Astrocyte of the cerebellum (primary cell): ENCODE data around the gene ISG15.

Experiments
- DNase-seq: peaks from one replicate; pipeline ENCODE4 v3.0.0-alpha.2; 2011; ENCODE audit warnings: low read depth
- H3K4me3 ChIP-seq: 2 replicates; pipeline ENCODE4 v1.5.1; 2011; ENCODE audit warnings: mild to moderate bottlenecking, low read depth, low read length, moderate library complexity
- in situ Hi-C: cut with HindIII; loops from 2 replicates; pipeline ENCODE4 v1.10.0; 2017; ENCODE audit warnings: low sequenced_read_pairs
- TF ChIP-seq, protein P1 (sequence below): IDR thresholded peaks from 2 replicates; pipeline ENCODE4 v1.5.1; 2012; ENCODE audit warnings: low read length, low read depth, moderate library complexity, mild to moderate bottlenecking; ENCODE audit errors: missing control alignments

ISG15 gene

DNA sequence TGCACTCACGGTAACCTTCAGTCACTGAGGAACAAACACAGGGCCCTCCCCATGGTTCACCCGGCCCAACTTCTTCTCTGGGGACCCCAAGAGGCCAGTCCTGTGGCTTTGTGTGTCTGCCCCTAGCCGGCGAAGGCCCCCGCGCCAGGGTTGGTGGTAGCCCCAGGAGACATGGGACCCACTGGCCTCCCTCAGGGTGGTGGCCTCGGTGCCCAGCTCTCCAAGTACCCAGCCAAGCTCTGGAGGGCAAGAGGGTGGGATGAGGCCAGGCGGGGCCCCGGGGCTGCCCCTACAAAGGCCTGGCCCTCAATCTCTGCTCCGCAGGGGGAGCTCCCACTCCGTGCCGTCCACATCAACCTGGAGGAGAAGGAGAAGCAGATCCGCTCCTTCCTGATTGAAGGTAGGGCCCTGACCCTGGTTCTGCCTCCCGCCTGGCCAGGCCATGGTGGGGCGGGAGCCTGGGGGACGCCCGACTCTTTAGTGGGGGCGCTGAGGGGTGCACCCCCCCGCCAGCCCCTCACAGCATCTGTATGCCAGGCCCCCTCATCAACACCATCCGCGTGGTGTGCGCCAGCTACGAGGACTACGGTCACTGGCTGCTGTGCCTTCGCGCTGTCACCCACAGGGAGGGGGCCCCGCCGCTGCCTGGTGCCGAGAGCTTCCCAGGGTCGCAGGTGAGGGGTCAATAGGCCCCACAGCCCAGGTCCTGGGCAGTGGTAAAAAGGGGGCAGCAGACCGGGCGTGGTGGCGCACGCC lies 41.4 kb upstream of the ISG15 start:
- H3K4me3 ChIP-seq = no peak overlapping the region
- in situ Hi-C loops = no loop called here
- DNase-seq = no peak
- TF ChIP-seq, protein P1, sequence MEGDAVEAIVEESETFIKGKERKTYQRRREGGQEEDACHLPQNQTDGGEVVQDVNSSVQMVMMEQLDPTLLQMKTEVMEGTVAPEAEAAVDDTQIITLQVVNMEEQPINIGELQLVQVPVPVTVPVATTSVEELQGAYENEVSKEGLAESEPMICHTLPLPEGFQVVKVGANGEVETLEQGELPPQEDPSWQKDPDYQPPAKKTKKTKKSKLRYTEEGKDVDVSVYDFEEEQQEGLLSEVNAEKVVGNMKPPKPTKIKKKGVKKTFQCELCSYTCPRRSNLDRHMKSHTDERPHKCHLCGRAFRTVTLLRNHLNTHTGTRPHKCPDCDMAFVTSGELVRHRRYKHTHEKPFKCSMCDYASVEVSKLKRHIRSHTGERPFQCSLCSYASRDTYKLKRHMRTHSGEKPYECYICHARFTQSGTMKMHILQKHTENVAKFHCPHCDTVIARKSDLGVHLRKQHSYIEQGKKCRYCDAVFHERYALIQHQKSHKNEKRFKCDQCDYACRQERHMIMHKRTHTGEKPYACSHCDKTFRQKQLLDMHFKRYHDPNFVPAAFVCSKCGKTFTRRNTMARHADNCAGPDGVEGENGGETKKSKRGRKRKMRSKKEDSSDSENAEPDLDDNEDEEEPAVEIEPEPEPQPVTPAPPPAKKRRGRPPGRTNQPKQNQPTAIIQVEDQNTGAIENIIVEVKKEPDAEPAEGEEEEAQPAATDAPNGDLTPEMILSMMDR = no peak

DNA sequence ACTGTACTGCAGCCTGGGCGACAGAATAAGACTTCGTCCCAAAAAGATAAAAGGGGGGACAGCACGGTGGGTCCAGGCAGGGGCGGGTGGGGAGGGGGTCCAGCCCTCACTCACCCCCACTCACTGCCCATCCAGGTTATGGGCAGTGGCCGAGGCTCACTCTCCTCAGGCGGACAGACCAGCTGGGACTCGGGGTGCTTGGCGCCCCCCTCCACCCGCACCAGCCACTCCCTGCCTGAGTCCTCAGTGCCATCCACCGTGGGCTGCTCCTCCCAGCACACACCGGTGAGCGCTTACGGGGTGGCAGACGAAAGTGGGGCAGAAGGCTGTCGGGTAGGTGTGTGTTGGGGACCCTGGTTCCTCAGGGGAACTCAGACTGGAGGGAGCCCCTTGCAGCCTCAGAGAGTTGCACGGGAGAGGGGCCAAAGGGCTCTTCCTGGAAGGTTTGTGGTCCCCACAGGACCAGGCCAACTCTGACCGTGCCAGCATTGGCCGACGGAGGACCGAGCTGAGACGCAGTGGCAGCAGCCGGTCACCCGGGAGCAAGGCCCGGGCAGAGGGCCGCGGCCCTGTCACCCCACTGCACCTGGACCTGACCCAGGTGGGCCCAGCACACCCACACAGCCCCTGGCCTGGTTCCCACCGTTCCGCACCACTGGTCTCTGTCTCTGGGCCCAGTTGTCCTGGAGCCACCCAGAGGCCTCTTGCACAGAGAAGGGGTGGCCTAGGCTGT lies 40.4 kb upstream of the ISG15 start:
- in situ Hi-C loops = no loop called here
- DNase-seq = no peak
- H3K4me3 ChIP-seq = no peak overlapping the region
- TF ChIP-seq, protein P1 = no peak

DNA sequence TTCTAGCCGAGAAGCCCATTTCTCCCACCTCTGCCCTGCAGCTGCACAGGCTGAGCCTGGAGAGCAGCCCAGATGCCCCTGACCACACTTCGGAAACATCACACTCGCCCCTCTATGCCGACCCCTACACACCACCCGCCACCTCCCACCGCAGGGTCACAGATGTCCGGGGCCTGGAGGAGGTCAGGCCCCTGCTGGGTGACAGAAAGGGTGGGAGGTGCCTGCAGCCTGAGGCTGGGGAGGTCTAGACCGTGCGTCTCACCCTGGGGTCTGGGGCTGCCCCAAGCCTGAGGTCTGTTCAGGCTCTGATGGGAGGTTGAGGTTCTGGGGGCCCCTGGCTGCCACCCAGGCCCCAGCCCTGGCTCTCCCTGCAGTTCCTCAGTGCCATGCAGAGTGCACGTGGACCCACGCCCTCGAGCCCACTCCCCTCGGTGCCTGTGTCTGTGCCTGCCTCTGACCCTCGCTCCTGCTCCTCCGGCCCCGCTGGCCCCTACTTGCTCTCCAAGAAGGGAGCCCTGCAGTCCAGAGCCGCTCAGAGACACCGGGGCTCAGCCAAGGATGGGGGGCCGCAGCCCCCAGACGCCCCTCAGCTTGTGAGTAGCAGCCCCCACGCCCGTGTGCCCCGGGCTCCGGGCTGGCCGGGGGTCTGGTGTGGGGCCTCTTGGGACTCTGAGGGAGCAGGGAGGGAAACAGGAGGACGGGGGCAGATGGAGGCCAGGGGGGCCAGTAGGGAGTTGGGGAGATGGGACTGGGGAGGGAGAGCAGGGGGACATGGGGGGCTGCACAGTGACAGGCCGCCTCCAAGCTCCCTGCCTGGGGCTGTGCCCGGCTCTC lies 39.6 kb upstream of the ISG15 start:
- no peak for DNase-seq
- no peak overlapping the region for H3K4me3 ChIP-seq
- TF ChIP-seq, protein P1 = no peak
- in situ Hi-C loops = no loop called here

DNA sequence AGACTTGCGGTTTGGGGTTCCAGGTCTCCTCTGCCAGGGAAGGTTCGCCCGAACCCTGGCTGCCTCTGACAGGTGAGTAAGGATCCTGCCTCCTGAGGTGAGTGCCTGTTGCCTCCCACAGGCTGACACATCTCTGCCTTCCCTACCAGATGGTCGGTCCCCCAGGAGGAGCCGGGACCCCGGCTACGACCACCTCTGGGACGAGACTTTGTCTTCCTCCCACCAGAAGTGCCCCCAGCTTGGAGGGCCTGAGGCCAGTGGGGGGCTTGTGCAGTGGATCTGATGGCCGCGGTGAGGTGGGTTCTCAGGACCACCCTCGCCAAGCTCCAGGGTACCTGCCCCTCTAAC lies 39.0 kb upstream of the ISG15 start:
- in situ Hi-C loops = no loop called here
- TF ChIP-seq, protein P1 = no peak
- H3K4me3 ChIP-seq = no peak overlapping the region
- no peak for DNase-seq

DNA sequence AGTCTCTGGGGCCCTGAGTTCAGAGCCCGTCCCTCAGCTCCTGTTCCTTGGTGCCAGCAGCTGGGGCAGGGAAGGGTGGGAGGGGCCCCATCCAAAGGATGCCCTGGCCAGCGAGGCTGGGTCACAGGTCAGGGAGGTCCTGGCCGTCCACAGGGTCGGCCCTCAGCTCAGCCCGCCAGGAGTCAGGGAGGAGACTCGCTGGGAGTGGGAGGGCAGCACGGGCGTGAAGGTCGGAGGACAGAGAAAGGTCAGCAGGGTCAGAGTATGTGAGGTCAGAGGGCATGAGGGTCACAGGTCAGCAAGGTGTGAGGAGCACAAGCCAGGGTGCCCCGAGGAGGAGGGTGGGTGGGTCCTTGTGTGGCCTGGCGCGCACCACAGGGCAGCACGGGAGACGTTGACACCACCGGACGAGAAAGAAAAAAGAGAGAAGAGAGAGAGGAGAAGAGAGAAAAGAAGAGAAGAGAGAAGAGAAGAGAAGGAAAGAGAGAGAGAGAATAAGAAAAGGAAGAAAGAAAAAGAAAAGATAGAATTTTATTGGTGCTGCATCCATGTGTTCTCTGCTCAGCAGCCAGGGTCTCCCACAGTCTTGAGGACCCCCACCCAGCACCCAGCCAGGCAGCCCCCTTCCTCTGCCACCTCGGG lies 38.5 kb upstream of the ISG15 start:
- TF ChIP-seq, protein P1 = no peak

DNA sequence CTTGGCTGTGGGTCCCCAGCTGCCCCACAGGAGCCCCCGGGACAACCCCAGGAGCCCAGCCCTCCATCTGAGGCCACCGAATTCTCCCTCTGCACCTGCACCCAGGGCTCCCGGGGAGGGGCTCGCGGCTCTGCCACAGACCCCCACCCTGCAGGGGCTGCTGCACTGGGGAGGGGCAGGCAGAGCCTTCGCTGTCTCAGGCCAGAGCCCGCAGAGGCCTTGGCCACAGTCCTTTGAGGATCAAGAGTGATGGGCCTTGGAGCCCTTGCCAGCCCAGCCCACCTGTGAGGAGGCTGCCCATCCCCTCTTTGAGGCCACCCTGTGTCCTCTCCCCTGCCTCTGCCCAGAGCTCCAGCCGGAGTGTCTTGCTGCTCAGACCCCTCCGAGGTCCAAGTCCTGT lies 37.9 kb upstream of the ISG15 start:
- in situ Hi-C loops = no loop called here
- no peak overlapping the region for H3K4me3 ChIP-seq
- TF ChIP-seq, protein P1 = no peak
- no peak for DNase-seq

More for the DNA sequence above, 38.5 kb upstream of the ISG15 start:
- in situ Hi-C loops = no loop called here
- DNase-seq = no peak
- H3K4me3 ChIP-seq = no peak overlapping the region
